GM12878 (cell line): Measurements from ENCODE around the gene DGAT2. TPM values are rescaled to one million over a fixed set of nuclear protein-coding genes. Genes with fewer than 3 reads are reported as not detected.

ENCODE experiments used
- ATAC-seq: fragments of 200-7000 bp; cut with Tn5 transposase; 3 replicates; pipeline ENCODE4 v1.9.1; 2020; ENCODE audit warnings: mild to moderate bottlenecking, moderate library complexity
- BruUV-seq: library from RNA; stranded (reverse); fragments of 400-500 nt; replicated peaks from 2 replicates; lab custom pipeline; 2021; lab: Mats Ljungman, UMichigan
- CTCF ChIA-PET: fragments of 300-600 bp; sonication (Branson Sonifier 250); formaldehyde crosslinking; extraction: SDS; loops from one replicate; lab custom pipeline; 2021; ENCODE audit warnings: inconsistent platforms; lab: Yijun Ruan, JAX
- POLR2A ChIA-PET: fragments of 350-600 bp; formaldehyde crosslinking; extraction: SDS; loops from one replicate; lab custom pipeline; 2021; ENCODE audit warnings: inconsistent platforms; lab: Charles Lee
- RAD21 ChIA-PET: fragments of 300-600 bp; sonication (Branson Sonifier 250); formaldehyde crosslinking; loops from one replicate; lab custom pipeline; 2023; ENCODE audit warnings: antibody characterized with exemption; ENCODE audit not compliant: unreplicated experiment; lab: Charles Lee
- SMC1A ChIA-PET: fragments of 300-600 bp; sonication (Branson Sonifier 250); formaldehyde crosslinking; loops from one replicate; lab custom pipeline; 2023; ENCODE audit not compliant: unreplicated experiment, uncharacterized antibody; lab: Charles Lee
- DNase-seq: peaks from one replicate; pipeline ENCODE4 v3.0.0-alpha.2; 2011; ENCODE audit warnings: low read depth, low spot score
- FAIRE-seq: peaks from 3 replicates; lab custom pipeline; 2011; peaks lifted over from hg19 to GRCh38; lab: Jason Lieb, UNC
- H2AFZ ChIP-seq: 2 replicates; pipeline ENCODE4 v1.6.0; 2011; ENCODE audit warnings: low read depth, low read length, control low read depth; ENCODE audit not compliant: control insufficient read depth
- H3K27ac ChIP-seq: 2 replicates; pipeline ENCODE4 v1.5.1; 2011; ENCODE audit warnings: control low read depth; ENCODE audit not compliant: control insufficient read depth, insufficient read depth
- H3K27me3 ChIP-seq, 2 experiments: replicated peaks in 1 of 2; 2 replicates each; pipeline versions ENCODE4 v1.6.0 to v1.6.1; 2011; ENCODE audit warnings: low read length in 1 of 2; ENCODE audit not compliant: control insufficient read depth in 2 of 2, insufficient read depth in 2 of 2
- H3K36me3 ChIP-seq, 2 experiments: 2 replicates each; pipeline ENCODE4 v1.5.1; 2011; ENCODE audit warnings: low read length in 1 of 2; ENCODE audit not compliant: control insufficient read depth in 2 of 2, insufficient read depth in 2 of 2
- H3K4me1 ChIP-seq: 2 replicates; pipeline ENCODE4 v1.6.1; 2011; ENCODE audit warnings: mild to moderate bottlenecking, low read length, moderate library complexity, mixed read lengths; ENCODE audit not compliant: control insufficient read depth, insufficient read depth
- H3K4me2 ChIP-seq: 2 replicates; pipeline ENCODE4 v1.6.0; 2011; ENCODE audit warnings: control low read depth; ENCODE audit not compliant: control insufficient read depth, insufficient read depth
- H3K4me3 ChIP-seq: fragments of 200-600 bp; sonication (generic); 2 replicates; pipeline ENCODE4 v1.5.1; 2016
- H3K79me2 ChIP-seq: 2 replicates; pipeline ENCODE4 v1.6.0; 2011; ENCODE audit warnings: low read length; ENCODE audit not compliant: control insufficient read depth, insufficient read depth
- H3K9ac ChIP-seq: 2 replicates; pipeline ENCODE4 v1.8.0; 2011; ENCODE audit warnings: low read length, control low read depth, mixed read lengths; ENCODE audit not compliant: control insufficient read depth, insufficient read depth
- H3K9me3 ChIP-seq: replicated peaks from 3 replicates; pipeline ENCODE4 v1.5.1; 2011; ENCODE audit warnings: mild to moderate bottlenecking, low read length; ENCODE audit not compliant: control insufficient read depth, insufficient read depth
- H4K20me1 ChIP-seq: 2 replicates; pipeline ENCODE4 v1.6.0; 2011; ENCODE audit not compliant: control insufficient read depth, insufficient read depth
- CBX3 ChIP-seq: fragments of 200-600 bp; sonication (generic); IDR thresholded peaks from 2 replicates; pipeline ENCODE4 v1.6.1; 2016; ENCODE audit warnings: low read depth, borderline replicate concordance
- DPF2 ChIP-seq: fragments of 450-650 bp; IDR thresholded peaks from 2 replicates; pipeline ENCODE4 v1.6.1; 2017; ENCODE audit warnings: mild to moderate bottlenecking
- ELK1 ChIP-seq: IDR thresholded peaks from 2 replicates; pipeline ENCODE4 v1.6.1; 2012; ENCODE audit warnings: low read depth, low read length, improper control_type of control experiment
- JUND ChIP-seq: IDR thresholded peaks from 2 replicates; pipeline ENCODE4 v1.6.1; 2012; ENCODE audit warnings: low read depth, mild to moderate bottlenecking, low read length, improper control_type of control experiment, moderate library complexity
- MEF2B ChIP-seq: fragments of 450-650 bp; IDR thresholded peaks from 2 replicates; pipeline ENCODE4 v1.6.1; 2018; ENCODE audit warnings: mild to moderate bottlenecking, moderate library complexity; ENCODE audit not compliant: partially characterized antibody, poor library complexity, severe bottlenecking
- MXI1 ChIP-seq: fragments of 150-350 bp; IDR thresholded peaks from 2 replicates; pipeline ENCODE4 v1.6.1; 2011; ENCODE audit warnings: low read depth, mild to moderate bottlenecking, inconsistent platforms, low read length, improper control_type of control experiment
- MYC ChIP-seq: IDR thresholded peaks from 2 replicates; pipeline ENCODE4 v1.6.1; 2011; ENCODE audit warnings: mild to moderate bottlenecking, low read length, moderate library complexity, inconsistent platforms; ENCODE audit not compliant: insufficient read depth, insufficient replicate concordance, insufficient read length, severe bottlenecking
- NKRF ChIP-seq: fragments of 450-650 bp; conservative IDR thresholded peaks from 2 replicates; pipeline ENCODE4 v1.6.1; 2017; ENCODE audit warnings: mild to moderate bottlenecking, moderate library complexity
- PBX3 ChIP-seq: IDR thresholded peaks from 2 replicates; pipeline ENCODE4 v1.6.1; 2011; ENCODE audit warnings: mild to moderate bottlenecking, low read depth, low read length, moderate library complexity; ENCODE audit not compliant: insufficient replicate concordance
- SMC3 ChIP-seq: IDR thresholded peaks from 2 replicates; pipeline ENCODE4 v1.6.1; 2011; ENCODE audit warnings: low read length, improper control_type of control experiment, borderline replicate concordance
- SUZ12 ChIP-seq: fragments of 200-600 bp; sonication (generic); IDR thresholded peaks from one replicate; pipeline ENCODE4 v1.6.1; 2018; ENCODE audit warnings: antibody characterized with exemption, mild to moderate bottlenecking; ENCODE audit not compliant: unreplicated experiment
- TCF12 ChIP-seq: IDR thresholded peaks from 2 replicates; pipeline ENCODE4 v1.6.1; 2011; ENCODE audit warnings: low read depth, mild to moderate bottlenecking, low read length
- ZNF687 ChIP-seq: fragments of 450-650 bp; IDR thresholded peaks from 2 replicates; pipeline ENCODE4 v1.6.1; 2017; ENCODE audit warnings: mild to moderate bottlenecking, moderate library complexity
- ZSCAN29 ChIP-seq: fragments of 450-650 bp; IDR thresholded peaks from 2 replicates; pipeline ENCODE4 v1.6.1; 2017; ENCODE audit warnings: mild to moderate bottlenecking, moderate library complexity
- WGBS: methylation state at CpG from one replicate; pipeline ENCODE4 v1.1.6; 2016; ENCODE audit warnings: low lambda C conversion rate; ENCODE audit not compliant: insufficient replicate concordance, insufficient coverage; ENCODE audit errors: missing lambda C conversion rate; 5-methylcytosine and 5-hydroxymethylcytosine counted together
- in situ Hi-C: fragments of 300-500 bp; cut with MboI; formaldehyde crosslinking; loops from 9 replicates; pipeline ENCODE4 v1.14.3; 2018; ENCODE audit warnings: mixed read lengths
- intact Hi-C: fragments of 100-400 bp; cut with micrococcal nuclease; formaldehyde crosslinking; loops from one replicate; pipeline ENCODE4 v1.14.2; 2022; ENCODE audit not compliant: unreplicated experiment
- polyA plus RNA-seq, 11 experiments: library from polyadenylated mRNA; depleted of rRNA in 4 of 11; unstranded in 6 of 11; stranded (reverse) in 5 of 11; fragments of >200 nt; fragmentation: Nextera tagmentation in 4 of 11; fragmentation: Illumina TruSeq in 1 of 11; extraction: Ambion mirVana in 4 of 11; extraction: Trizol in 1 of 11; gene quantifications; 1 replicate in 1 of 11; 2 replicates in 10 of 11; pipeline versions ENCODE4 v1.2.1 to v1.2.3, GENCODE V29; 2011 to 2016; ENCODE audit warnings: inconsistent platforms in 2 of 11, missing spikeins in 2 of 11, low read depth in 1 of 11
- total RNA-seq, 4 experiments: library from RNA; depleted of rRNA in 3 of 4; stranded (reverse); fragments of >200 nt in 3 of 4; fragmentation: Illumina TruSeq in 1 of 4; extraction: Trizol in 1 of 4; gene quantifications; 2 replicates each; pipeline versions ENCODE4 v1.2.1 to v1.2.3, GENCODE V29; 2013 to 2021

The DGAT2 gene
- total and polyA plus RNA-seq, 10 of the 15 experiments (the other 5 are each of a cell fraction or from before 2014, with no cell fraction given), result 5.1 to 25.9 (median 17.6) TPM

- FAIRE-seq (no peak), ATAC-seq (no peak), DNase-seq (no peak)
- Histone ChIP-seq H4K20me1 (no peaks in the 10 kb centered on the region), H3K9me3 (no peaks in the 10 kb centered on the region), H3K27me3 (no peaks in the 10 kb centered on the region), H3K79me2 (peaks cover 59% of the 10 kb centered on the region), H3K4me1 (peaks cover 41% of the 10 kb centered on the region), H3K9ac (peak overlapping the region; percentile 49; the same call in 1 of the 2 replicates), H3K36me3 (no peaks in the 10 kb centered on the region), H2AFZ (no peak overlapping the region), H3K4me3 (peak overlapping the region; percentile 77; the same call in 1 of the 2 replicates), H3K27ac (peak overlapping the region; percentile 94), H3K4me2 (peak overlapping the region; percentile 93)
- intact Hi-C loops, result loop anchor here (10.0 kb wide), 1 partner anchor 1818 kb away; no protein-coding TSS in a partner anchor
- no TSS peak for BruUV-seq
- RAD21 ChIA-PET, result interaction anchor here (0.7 to 10.4 kb wide), 8 partner anchors 10 to 340 kb away, joined by 3 to 111 read pairs (median 20); no protein-coding TSS in a partner anchor
- CTCF ChIA-PET, result interaction anchor here (0.9 to 13.1 kb wide), 9 partner anchors 10 to 340 kb away, joined by 3 to 183 read pairs (median 7); no protein-coding TSS in a partner anchor
- 49% methylated on average over 2 of the region's 2 CpGs for WGBS
- SMC1A ChIA-PET, result interaction anchor here (0.9 to 6.5 kb wide), 11 partner anchors 10 to 79 kb away, joined by 3 to 111 read pairs (median 11); no protein-coding TSS in a partner anchor
- in situ Hi-C loops, result no loop called here
- POLR2A ChIA-PET, result interaction anchor here (0.6 to 8.7 kb wide), 10 partner anchors 10 to 262 kb away, joined by 3 to 173 read pairs (median 5); no protein-coding TSS in a partner anchor
- no peak for TF ChIP-seq ELK1
- no peak for TF ChIP-seq SUZ12
- TF ChIP-seq PBX3, result no peak
- no peak for TF ChIP-seq JUND
- no peak for TF ChIP-seq CBX3
- no peak for TF ChIP-seq SMC3
- TF ChIP-seq DPF2, result no peak
- no peak for TF ChIP-seq MYC
- TF ChIP-seq NKRF, result no peak
- TF ChIP-seq TCF12, result no peak
- TF ChIP-seq MEF2B, result peak; percentile 6
- TF ChIP-seq ZSCAN29, result no peak
- TF ChIP-seq MXI1, result no peak
- TF ChIP-seq ZNF687, result 0 out of 2 replicates have a peak, but pooled peaks have one; percentile 26
Measured at GRCh38 chr11:75812542-75813040, 44.0 kb downstream of the DGAT2 start.
